GM12801 (cell line): ENCODE data around the gene GFAP.

Source experiments
- CTCF ChIP-seq: IDR thresholded peaks from one replicate; pipeline ENCODE4 v1.5.1; 2011; ENCODE audit warnings: control low read depth; ENCODE audit not compliant: insufficient read length; ENCODE audit errors: extremely low read depth

The GFAP gene

DNA sequence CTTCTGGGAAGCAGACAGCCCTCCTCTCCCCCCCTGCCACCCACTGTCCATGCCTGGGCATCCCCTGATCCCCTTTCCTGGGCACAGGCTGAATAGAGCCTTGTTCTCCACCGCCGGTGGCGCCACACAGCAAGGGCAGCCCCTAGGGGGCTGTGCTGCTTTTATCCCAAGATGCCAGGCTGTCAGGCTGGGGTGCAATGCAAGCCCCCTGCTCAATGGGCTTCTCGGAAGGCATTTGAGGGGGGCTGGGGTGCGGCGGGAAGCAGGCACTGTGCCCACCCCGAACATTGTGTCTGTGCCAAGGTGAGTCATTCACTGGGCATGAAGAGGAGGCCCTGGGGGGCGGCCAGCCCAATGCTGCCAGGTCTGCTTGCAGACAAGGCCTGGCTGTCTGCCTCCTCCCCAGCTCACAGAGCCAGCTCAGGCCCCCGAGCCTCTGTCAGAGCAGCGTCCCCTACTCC is 1.5 kb upstream of the GFAP start:
- no peak for TF ChIP-seq CTCF

GRCh38 chr17:44915862-44916780 is 821 bp upstream of the GFAP start:
- TF ChIP-seq CTCF: no peak

GRCh38 chr17:44914698-44915271 is 515 bp downstream of the GFAP start:
- TF ChIP-seq CTCF: no peak

DNA sequence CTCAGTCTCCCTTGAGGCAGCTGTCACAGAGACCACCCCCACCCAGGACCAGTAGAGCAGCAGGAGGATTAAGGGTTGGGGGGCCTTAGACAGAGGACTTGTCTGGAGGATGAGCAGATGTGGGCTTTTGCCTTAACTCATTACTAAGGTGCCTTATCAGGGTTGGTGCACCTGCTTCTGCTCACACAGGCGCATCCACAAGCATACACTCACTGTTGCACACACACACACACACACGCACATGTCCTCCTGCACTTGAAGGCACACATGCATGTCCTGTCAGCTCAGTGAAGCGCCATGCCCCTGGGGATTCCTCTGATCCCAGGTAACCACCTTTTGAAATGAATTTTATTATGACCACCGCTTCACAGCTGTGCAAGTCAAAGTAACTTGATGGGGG is 1.2 kb downstream of the GFAP start:
- TF ChIP-seq CTCF: no peak

- no peak for TF ChIP-seq CTCF
Observed at GRCh38 chr17:44913676-44914075, 1.6 kb downstream of the GFAP start.

DNA sequence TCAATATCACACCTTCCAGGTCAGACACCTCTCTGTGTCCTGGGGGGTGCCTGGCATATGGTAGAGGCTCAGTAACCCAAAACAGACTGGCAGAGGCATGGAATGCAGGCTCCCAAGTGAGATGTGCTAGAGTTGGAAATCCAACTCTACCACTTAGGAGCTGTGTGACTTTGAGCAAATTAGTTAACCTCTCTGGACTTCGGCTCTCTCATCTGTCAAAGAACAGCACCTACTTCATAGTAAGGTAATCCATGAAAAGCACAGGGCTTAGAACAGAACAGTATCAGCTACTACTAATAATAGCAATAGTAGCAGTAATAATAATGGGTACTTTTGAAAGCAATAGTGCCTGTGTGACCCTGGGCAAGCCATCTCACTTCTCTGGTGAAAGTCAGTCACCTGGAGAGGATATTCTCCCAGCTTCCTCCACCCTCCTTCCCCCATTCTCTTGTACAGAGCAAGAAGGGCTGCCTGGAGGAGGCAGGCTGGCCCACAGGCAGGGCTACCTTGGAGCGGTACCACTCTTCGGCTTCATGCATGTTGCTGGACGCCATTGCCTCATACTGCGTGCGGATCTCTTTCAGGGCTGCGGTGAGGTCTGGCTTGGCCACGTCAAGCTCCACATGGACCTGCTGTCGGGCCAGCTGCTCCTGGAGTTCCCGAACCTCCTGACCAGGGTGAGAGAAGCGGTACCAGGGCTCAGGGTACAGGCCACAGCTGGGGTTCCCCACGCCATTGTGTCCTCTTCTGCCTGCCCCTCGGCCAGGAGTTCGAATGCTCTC is 2.3 kb downstream of the GFAP start:
- TF ChIP-seq CTCF: no peak
